IMR-90 (cell line): ENCODE measurements around the gene OSER1. TPM values are rescaled to one million over a fixed set of nuclear protein-coding genes. Genes with fewer than 3 reads are reported as not detected.

Experiments used
- ATAC-seq: fragments of 200-7000 bp; cut with Tn5 transposase; 2 replicates; pipeline ENCODE4 v1.9.1; 2020; ENCODE audit warnings: low read depth, mild to moderate bottlenecking, moderate library complexity
- BruUV-seq: library from RNA; stranded (reverse); fragments of 400-500 nt; replicated peaks from 2 replicates; lab custom pipeline; 2021; lab: Mats Ljungman, UMichigan
- CTCF ChIA-PET: fragments of 300-600 bp; formaldehyde crosslinking; extraction: SDS; loops from one replicate; lab custom pipeline; 2021; ENCODE audit warnings: antibody characterized with exemption; lab: Yijun Ruan, JAX
- POLR2A ChIA-PET: fragments of 300-600 bp; sonication (Branson Sonifier 250); formaldehyde crosslinking; loops from one replicate; lab custom pipeline; 2022; ENCODE audit warnings: antibody characterized with exemption; ENCODE audit not compliant: unreplicated experiment; lab: Charles Lee
- DNase-seq: peaks from one replicate; pipeline ENCODE4 v3.0.0; 2013
- H2AFZ ChIP-seq: replicated peaks from 2 replicates; pipeline ENCODE3; 2013; ENCODE audit warnings: low read length, mild to moderate bottlenecking; ENCODE audit not compliant: poor library complexity
- H2AK5ac ChIP-seq: 2 replicates; pipeline ENCODE4 v1.6.1; 2013; ENCODE audit warnings: low read depth, low read length, inconsistent platforms
- H2AK9ac ChIP-seq: replicated peaks from 2 replicates; pipeline ENCODE3; 2013; ENCODE audit warnings: mild to moderate bottlenecking, low read depth, low read length, moderate library complexity; ENCODE audit not compliant: poor library complexity
- H2BK120ac ChIP-seq: 2 replicates; pipeline ENCODE4 v1.6.1; 2013; ENCODE audit warnings: low read depth, low read length, inconsistent platforms
- H2BK15ac ChIP-seq: 3 replicates; pipeline ENCODE4 v1.6.1; 2013; ENCODE audit warnings: low read depth, low read length, inconsistent platforms
- H2BK20ac ChIP-seq: 2 replicates; pipeline ENCODE4 v1.6.1; 2013; ENCODE audit warnings: low read depth, mild to moderate bottlenecking, inconsistent platforms, low read length, moderate library complexity
- H2BK5ac ChIP-seq: 2 replicates; pipeline ENCODE4 v1.6.1; 2013; ENCODE audit warnings: mild to moderate bottlenecking, low read depth, low read length, inconsistent platforms; ENCODE audit not compliant: poor library complexity, severe bottlenecking
- H3K14ac ChIP-seq: replicated peaks from 2 replicates; pipeline ENCODE4 v1.6.1; 2013; ENCODE audit warnings: low read depth, low read length, inconsistent platforms
- H3K18ac ChIP-seq: 2 replicates; pipeline ENCODE4 v1.6.1; 2013; ENCODE audit warnings: low read depth, low read length, control low read depth
- H3K23ac ChIP-seq: 2 replicates; pipeline ENCODE4 v1.6.1; 2013; ENCODE audit warnings: low read depth, low read length, inconsistent platforms
- H3K27ac ChIP-seq: 2 replicates; pipeline ENCODE4 v1.5.1; 2013; ENCODE audit warnings: mild to moderate bottlenecking, control low read depth, low read length; ENCODE audit not compliant: insufficient read depth
- H3K27me3 ChIP-seq: 2 replicates; pipeline ENCODE4 v1.6.1; 2013; ENCODE audit warnings: low read length; ENCODE audit not compliant: control insufficient read depth, insufficient read depth
- H3K36me3 ChIP-seq: 2 replicates; pipeline ENCODE4 v1.6.1; 2013; ENCODE audit warnings: low read length, mixed read lengths; ENCODE audit not compliant: control insufficient read depth, insufficient read depth
- H3K4ac ChIP-seq: 2 replicates; pipeline ENCODE4 v1.6.1; 2013; ENCODE audit warnings: low read depth, low read length, inconsistent platforms
- H3K4me1 ChIP-seq: 2 replicates; pipeline ENCODE4 v1.6.1; 2013; ENCODE audit warnings: low read length, mixed read lengths; ENCODE audit not compliant: control insufficient read depth, insufficient read depth
- H3K4me2 ChIP-seq: 2 replicates; pipeline ENCODE4 v1.6.1; 2013; ENCODE audit warnings: low read depth, mild to moderate bottlenecking, control low read depth, low read length, moderate library complexity
- H3K4me3 ChIP-seq: 2 replicates; pipeline ENCODE4 v1.5.1; 2013; ENCODE audit warnings: low read depth, mild to moderate bottlenecking, control low read depth, low read length, moderate library complexity; ENCODE audit not compliant: insufficient read depth
- H3K56ac ChIP-seq: 2 replicates; pipeline ENCODE4 v1.6.1; 2013; ENCODE audit warnings: low read length, inconsistent platforms; ENCODE audit not compliant: insufficient read depth; ENCODE audit errors: extremely low read depth
- H3K79me1 ChIP-seq, 2 experiments: 2 replicates each; pipeline ENCODE4 v1.6.1; 2013; ENCODE audit warnings: low read length in 2 of 2, inconsistent platforms in 1 of 2, low read depth in 1 of 2
- H3K9ac ChIP-seq: 2 replicates; pipeline ENCODE4 v1.6.1; 2013; ENCODE audit warnings: low read depth, low read length, control low read depth
- H3K9me1 ChIP-seq: 2 replicates; pipeline ENCODE4 v1.6.1; 2013; ENCODE audit warnings: low read length, inconsistent platforms; ENCODE audit not compliant: insufficient read depth
- H3K9me3 ChIP-seq: 2 replicates; pipeline ENCODE4 v1.6.1; 2013; ENCODE audit warnings: low read length; ENCODE audit not compliant: control insufficient read depth, insufficient read depth
- H4K20me1 ChIP-seq: 2 replicates; pipeline ENCODE4 v1.6.1; 2013; ENCODE audit warnings: low read length, inconsistent platforms; ENCODE audit not compliant: insufficient read depth
- H4K5ac ChIP-seq: 2 replicates; pipeline ENCODE4 v1.6.1; 2013; ENCODE audit warnings: mild to moderate bottlenecking, low read depth, low read length, control low read depth
- H4K8ac ChIP-seq, 2 experiments: 2 replicates each; pipeline ENCODE4 v1.6.1; 2013; ENCODE audit warnings: low read depth in 2 of 2, low read length in 2 of 2, control low read depth in 1 of 2, inconsistent platforms in 1 of 2
- H4K91ac ChIP-seq: 2 replicates; pipeline ENCODE4 v1.6.1; 2013; ENCODE audit warnings: low read depth, low read length, inconsistent platforms; ENCODE audit not compliant: insufficient read depth
- BHLHE40 ChIP-seq: fragments of 150-350 bp; IDR thresholded peaks from 2 replicates; pipeline ENCODE4 v1.6.1; 2016; ENCODE audit warnings: mild to moderate bottlenecking, low read depth, low read length
- MXI1 ChIP-seq: IDR thresholded peaks from 2 replicates; pipeline ENCODE4 v1.6.1; 2012; ENCODE audit warnings: low read depth, mild to moderate bottlenecking, low read length, moderate library complexity, borderline replicate concordance
- SMC3 ChIP-seq: fragments of 150-350 bp; IDR thresholded peaks from 2 replicates; pipeline ENCODE4 v1.6.1; 2016; ENCODE audit warnings: low read depth, mild to moderate bottlenecking, antibody characterized with exemption, low read length, moderate library complexity
- WGBS, 2 experiments: methylation state at CpG; one replicate each; pipeline versions ENCODE4 v1.1.5 to v1.1.7; 2013; ENCODE audit warnings: missing lambda C conversion rate in 2 of 2; ENCODE audit not compliant: insufficient read length in 1 of 2; ENCODE audit errors: extremely low coverage in 2 of 2; 5-methylcytosine and 5-hydroxymethylcytosine counted together
- dilution Hi-C: fragments of 300-500 bp; cut with HindIII; formaldehyde crosslinking; loops from one replicate; pipeline ENCODE4 v1.14.3; 2018; ENCODE audit warnings: low sequenced_read_pairs; ENCODE audit not compliant: unreplicated experiment
- in situ Hi-C: fragments of 300-500 bp; cut with MboI; formaldehyde crosslinking; loops from 3 replicates; pipeline ENCODE4 v1.14.3; 2019; ENCODE audit warnings: low sequenced_read_pairs, inconsistent platforms, mixed read lengths
- intact Hi-C: fragments of 100-400 bp; cut with micrococcal nuclease; formaldehyde crosslinking; loops from 2 replicates; pipeline ENCODE4 v1.10.0; 2022
- polyA plus RNA-seq, 3 experiments: library from polyadenylated mRNA; depleted of rRNA; stranded (reverse); fragments of >200 nt; gene quantifications; 2 replicates each; pipeline ENCODE4 v1.2.3, GENCODE V29; 2012; ENCODE audit warnings: low replicate concordance in 1 of 3
- total RNA-seq: library from RNA; depleted of rRNA; stranded (reverse); fragments of >200 nt; gene quantifications from 2 replicates; pipeline ENCODE4 v1.2.3, GENCODE V29; 2012

OSER1 gene
- total and polyA plus RNA-seq, 2 of the 4 experiments (the other 2 are of a cell fraction): 32.6 to 70.6 TPM

DNA sequence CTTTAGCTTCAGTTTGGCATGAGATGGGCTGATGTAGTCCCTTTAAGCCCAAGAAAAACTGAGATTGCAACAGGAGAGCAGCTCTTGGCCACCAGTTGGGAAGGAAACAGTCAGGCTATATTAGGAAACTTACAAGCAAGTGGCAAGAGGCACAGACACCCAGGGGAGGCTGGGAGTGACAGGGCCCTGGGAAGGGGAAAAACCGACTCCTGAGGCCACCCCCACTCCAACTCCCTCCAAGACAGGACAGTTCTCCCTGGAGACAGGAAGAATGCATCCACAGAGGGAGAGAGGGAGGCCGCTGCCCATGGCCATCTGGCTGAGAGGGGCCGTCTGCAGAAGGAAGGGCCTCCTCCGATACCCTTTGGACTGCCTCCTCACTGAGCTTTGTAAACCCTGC lies 44.1 kb downstream of the OSER1 start:
- Histone ChIP-seq H3K79me1 (peaks cover 0 to 8% of the 10 kb centered on the region in 2 experiments; a peak in 2 of 4 replicates), H4K91ac (peak overlapping the region; percentile 78), H3K4ac (peak overlapping the region; percentile 44), H3K27me3 (no peaks in the 10 kb centered on the region; the same call in 1 of the 2 replicates), H3K56ac (peak overlapping the region; percentile 47), H2BK120ac (peak overlapping the region; percentile 58), H2AFZ (peak overlapping the region; percentile 66), H2BK20ac (peak overlapping the region; percentile 48), H2BK5ac (peak overlapping the region; percentile 51), H3K4me3 (no peak overlapping the region), H3K4me2 (peak overlapping the region; percentile 69; the same call in 1 of the 2 replicates), H3K4me1 (peaks cover 10% of the 10 kb centered on the region), H3K9me1 (peaks cover 19% of the 10 kb centered on the region), H3K9ac (peak overlapping the region; percentile 40; the same call in 1 of the 2 replicates), H3K14ac (peak overlapping the region; percentile 49), H2AK5ac (peak overlapping the region; percentile 15; the same call in 1 of the 2 replicates), H3K27ac (peak overlapping the region; percentile 39), H2BK15ac (peak overlapping the region; percentile 32; the same call in 1 of the 3 replicates), H3K18ac (peak overlapping the region; percentile 48; the same call in 1 of the 2 replicates), H3K36me3 (no peaks in the 10 kb centered on the region), H3K23ac (peak overlapping the region; percentile 44; the same call in 1 of the 2 replicates), H3K9me3 (no peaks in the 10 kb centered on the region), H4K5ac (peak overlapping the region; percentile 9; the same call in 1 of the 2 replicates), H4K8ac (peak overlapping the region; percentile 13 to 71; a peak in 3 of 4 replicates), H4K20me1 (no peaks in the 10 kb centered on the region), H2AK9ac (peak overlapping the region; percentile 69)
- ATAC-seq (peak; percentile 74), DNase-seq (peak; percentile 12)
- in situ Hi-C loops: no loop called here
- WGBS, 2 experiments: no CpG with 5 or more reads among the region's 4 CpGs
- intact Hi-C loops: no loop called here
- CTCF ChIA-PET: interaction anchor here (0.6 to 1.1 kb wide), 2 partner anchors 29 to 576 kb away, joined by 3 read pairs; partner anchors contain the start of gene IFT52
- TF ChIP-seq SMC3 (no peak), MXI1 (no peak), BHLHE40 (no peak)
- no TSS peak for BruUV-seq
- POLR2A ChIA-PET: interaction anchor here (0.6 kb wide), 1 partner anchor 12 kb away, joined by 3 read pairs; no protein-coding TSS in a partner anchor
- dilution Hi-C loops: no loop called here
